Trophoblast cell (in vitro differentiated cells and primary cell): ENCODE data around the gene FRMD1.

ENCODE experiments used
- DNase-seq, 2 donors: peaks; one replicate each; pipeline ENCODE4 v3.0.0-alpha.2; 2016
- H2AFZ ChIP-seq: 2 replicates; pipeline ENCODE4 v1.6.1; 2013; ENCODE audit warnings: low read length, moderate library complexity, mild to moderate bottlenecking; ENCODE audit not compliant: insufficient read depth, poor library complexity
- H2AK5ac ChIP-seq: 2 replicates; pipeline ENCODE4 v1.6.1; 2013; ENCODE audit warnings: mild to moderate bottlenecking, low read length
- H2BK120ac ChIP-seq: 2 replicates; pipeline ENCODE4 v1.6.1; 2013; ENCODE audit warnings: low read length, mild to moderate bottlenecking, moderate library complexity; ENCODE audit not compliant: insufficient read depth, poor library complexity
- H2BK12ac ChIP-seq: 2 replicates; pipeline ENCODE4 v1.6.1; 2013; ENCODE audit warnings: mild to moderate bottlenecking, low read length, moderate library complexity
- H2BK5ac ChIP-seq: 2 replicates; pipeline ENCODE4 v1.6.1; 2013; ENCODE audit warnings: low read length, low read depth, moderate library complexity, mild to moderate bottlenecking; ENCODE audit not compliant: poor library complexity
- H3K14ac ChIP-seq: 2 replicates; pipeline ENCODE4 v1.6.1; 2013; ENCODE audit warnings: mild to moderate bottlenecking, low read length
- H3K18ac ChIP-seq: 2 replicates; pipeline ENCODE4 v1.6.1; 2013; ENCODE audit warnings: mild to moderate bottlenecking, low read length
- H3K23ac ChIP-seq: 2 replicates; pipeline ENCODE4 v1.6.1; 2013; ENCODE audit warnings: low read length
- H3K27ac ChIP-seq: 2 replicates; pipeline ENCODE4 v1.5.1; 2013; ENCODE audit warnings: low read depth, mild to moderate bottlenecking, inconsistent platforms, low read length, moderate library complexity
- H3K27me3 ChIP-seq: 2 replicates; pipeline ENCODE4 v1.6.1; 2013; ENCODE audit warnings: inconsistent platforms, mild to moderate bottlenecking, low read length, moderate library complexity; ENCODE audit not compliant: insufficient read depth
- H3K36me3 ChIP-seq, 2 experiments: 1 replicate in 1 of 2; 2 replicates in 1 of 2; pipeline ENCODE4 v1.6.1; 2013; ENCODE audit warnings: low read length in 2 of 2, mild to moderate bottlenecking in 2 of 2, moderate library complexity in 1 of 2; ENCODE audit not compliant: insufficient read depth in 2 of 2, control insufficient read depth in 1 of 2
- H3K4ac ChIP-seq: 2 replicates; pipeline ENCODE4 v1.6.1; 2013; ENCODE audit warnings: low read depth, mild to moderate bottlenecking, low read length, moderate library complexity
- H3K4me1 ChIP-seq, 2 experiments: 1 replicate in 1 of 2; 2 replicates in 1 of 2; pipeline ENCODE4 v1.6.1; 2013; ENCODE audit warnings: low read length in 2 of 2, mild to moderate bottlenecking in 2 of 2, moderate library complexity in 1 of 2; ENCODE audit not compliant: insufficient read depth in 2 of 2, control insufficient read depth in 1 of 2
- H3K4me2 ChIP-seq: 2 replicates; pipeline ENCODE4 v1.6.1; 2013; ENCODE audit warnings: inconsistent platforms, mild to moderate bottlenecking, low read length, moderate library complexity
- H3K4me3 ChIP-seq: 2 replicates; pipeline ENCODE4 v1.5.1; 2013; ENCODE audit warnings: mild to moderate bottlenecking, low read depth, low read length, inconsistent platforms
- H3K79me1 ChIP-seq: one replicate; pipeline ENCODE4 v1.6.1; 2013; ENCODE audit warnings: low read length
- H3K79me2 ChIP-seq: 2 replicates; pipeline ENCODE4 v1.6.1; 2013; ENCODE audit warnings: low read length, mild to moderate bottlenecking; ENCODE audit not compliant: control insufficient read depth, insufficient read depth, poor library complexity
- H3K9ac ChIP-seq: 2 replicates; pipeline ENCODE4 v1.6.1; 2013; ENCODE audit warnings: mild to moderate bottlenecking, low read length
- H3K9me3 ChIP-seq: 2 replicates; pipeline ENCODE4 v1.6.1; 2013; ENCODE audit warnings: low read depth, mild to moderate bottlenecking, control low read depth, inconsistent platforms, low read length; ENCODE audit not compliant: insufficient read depth
- H4K12ac ChIP-seq: 2 replicates; pipeline ENCODE4 v1.6.1; 2013; ENCODE audit warnings: low read depth, mild to moderate bottlenecking, low read length, moderate library complexity
- H4K8ac ChIP-seq: 2 replicates; pipeline ENCODE4 v1.6.1; 2013; ENCODE audit warnings: low read depth, mild to moderate bottlenecking, low read length, moderate library complexity
- H4K91ac ChIP-seq: one replicate; pipeline ENCODE4 v1.6.1; 2013; ENCODE audit warnings: low read depth, mild to moderate bottlenecking, low read length, moderate library complexity
- WGBS: extraction: QIAGEN DNeasy Blood & Tissue Kit; methylation state at CpG from one replicate; pipeline ENCODE4 v1.1.7; 2013; ENCODE audit warnings: missing lambda C conversion rate; ENCODE audit not compliant: insufficient read length, insufficient coverage; ENCODE audit errors: extremely low coverage; 5-methylcytosine and 5-hydroxymethylcytosine counted together

The FRMD1 gene

GRCh38 chr6:168101590-168102314, 22.7 kb upstream of the FRMD1 start:
- Histone ChIP-seq H4K91ac (no peak overlapping the region), H4K12ac (no peak overlapping the region), H3K4me2 (no peak overlapping the region), H3K18ac (no peak overlapping the region), H2AFZ (no peak overlapping the region), H3K4me3 (no peak overlapping the region), H4K8ac (no peak overlapping the region), H3K23ac (no peak overlapping the region), H3K79me1 (no peaks in the 10 kb centered on the region), H3K14ac (no peak overlapping the region), H2BK120ac (no peak overlapping the region), H2BK5ac (no peak overlapping the region), H3K36me3 (no peaks in the 10 kb centered on the region), H2AK5ac (no peak overlapping the region), H3K27ac (no peak overlapping the region), H3K4ac (no peak overlapping the region), H3K79me2 (no peaks in the 10 kb centered on the region), H3K9ac (no peak overlapping the region), H3K4me1 (no peaks in the 10 kb centered on the region), H2BK12ac (no peak overlapping the region), H3K9me3 (peaks cover 2% of the 10 kb centered on the region), H3K27me3 (peaks cover 7% of the 10 kb centered on the region)
- no CpG with 5 or more reads among the region's 61 CpGs for WGBS
- DNase-seq: no peak

GRCh38 chr6:168100803-168101589, 22.0 kb upstream of the FRMD1 start:
- Histone ChIP-seq H3K4me1 (no peaks in the 10 kb centered on the region), H2BK120ac (no peak overlapping the region)
- DNase-seq: no peak

GRCh38 chr6:168100011-168100802, 21.2 kb upstream of the FRMD1 start:
- no peak for DNase-seq
- no CpG with 5 or more reads among the region's 26 CpGs for WGBS

More at GRCh38 chr6:168100803-168101589, 22.0 kb upstream of the FRMD1 start:
- Histone ChIP-seq H3K79me1 (no peaks in the 10 kb centered on the region), H4K91ac (no peak overlapping the region), H3K4ac (no peak overlapping the region), H3K4me3 (no peak overlapping the region), H3K36me3 (no peaks in the 10 kb centered on the region), H2BK12ac (no peak overlapping the region), H2AK5ac (no peak overlapping the region), H3K9ac (no peak overlapping the region), H3K4me2 (no peak overlapping the region), H4K12ac (no peak overlapping the region), H2AFZ (no peak overlapping the region), H3K9me3 (peaks cover 2% of the 10 kb centered on the region), H2BK5ac (no peak overlapping the region), H4K8ac (no peak overlapping the region), H3K14ac (no peak overlapping the region), H3K23ac (no peak overlapping the region), H3K27me3 (peaks cover 7% of the 10 kb centered on the region), H3K18ac (no peak overlapping the region), H3K27ac (no peak overlapping the region), H3K79me2 (no peaks in the 10 kb centered on the region)
- WGBS: no CpG with 5 or more reads among the region's 52 CpGs

GRCh38 chr6:168099201-168100010, 20.4 kb upstream of the FRMD1 start:
- DNase-seq: no peak
- H3K9ac ChIP-seq: no peak overlapping the region
- no peaks in the 10 kb centered on the region for H3K79me1 ChIP-seq
- no peak overlapping the region for H2BK12ac ChIP-seq
- H4K8ac ChIP-seq: no peak overlapping the region
- no peak overlapping the region for H2BK5ac ChIP-seq
- H3K4me1 ChIP-seq: no peaks in the 10 kb centered on the region
- H2BK120ac ChIP-seq: no peak overlapping the region
- no peak overlapping the region for H3K27ac ChIP-seq
- peaks cover 7% of the 10 kb centered on the region for H3K27me3 ChIP-seq
- H4K12ac ChIP-seq: no peak overlapping the region
- H3K4me2 ChIP-seq: no peak overlapping the region
- H3K18ac ChIP-seq: no peak overlapping the region
- no peak overlapping the region for H2AK5ac ChIP-seq
- no peaks in the 10 kb centered on the region for H3K36me3 ChIP-seq
- peaks cover 2% of the 10 kb centered on the region for H3K9me3 ChIP-seq
- no peak overlapping the region for H3K4ac ChIP-seq
- H3K14ac ChIP-seq: no peak overlapping the region
- H3K79me2 ChIP-seq: no peaks in the 10 kb centered on the region
- no peak overlapping the region for H2AFZ ChIP-seq
- H4K91ac ChIP-seq: no peak overlapping the region
- no peak overlapping the region for H3K23ac ChIP-seq
- WGBS: no CpG with 5 or more reads among the region's 23 CpGs
- H3K4me3 ChIP-seq: no peak overlapping the region

More at GRCh38 chr6:168100011-168100802, 21.2 kb upstream of the FRMD1 start:
- Histone ChIP-seq H3K4me3 (no peak overlapping the region), H3K27ac (no peak overlapping the region), H3K4me2 (no peak overlapping the region), H4K12ac (no peak overlapping the region), H4K91ac (no peak overlapping the region), H3K18ac (no peak overlapping the region), H2BK120ac (no peak overlapping the region), H3K27me3 (peaks cover 7% of the 10 kb centered on the region), H3K4me1 (no peaks in the 10 kb centered on the region), H3K14ac (no peak overlapping the region), H3K23ac (no peak overlapping the region), H3K9me3 (peaks cover 2% of the 10 kb centered on the region), H2AK5ac (no peak overlapping the region), H2BK5ac (no peak overlapping the region), H3K4ac (no peak overlapping the region), H2AFZ (no peak overlapping the region), H3K79me1 (no peaks in the 10 kb centered on the region), H3K36me3 (no peaks in the 10 kb centered on the region), H3K79me2 (no peaks in the 10 kb centered on the region), H3K9ac (no peak overlapping the region), H4K8ac (no peak overlapping the region), H2BK12ac (no peak overlapping the region)
